ENCODE data around the gene OR10A4. TPM values are rescaled to one million over a fixed set of nuclear protein-coding genes. Genes with fewer than 3 reads are reported as not detected.
"Not testable (repeated sequence)": the region's sequence is repeated elsewhere in the genome, so short reads cannot be mapped to it uniquely, and the experiment has no call there.

Gene OR10A4, protein sequence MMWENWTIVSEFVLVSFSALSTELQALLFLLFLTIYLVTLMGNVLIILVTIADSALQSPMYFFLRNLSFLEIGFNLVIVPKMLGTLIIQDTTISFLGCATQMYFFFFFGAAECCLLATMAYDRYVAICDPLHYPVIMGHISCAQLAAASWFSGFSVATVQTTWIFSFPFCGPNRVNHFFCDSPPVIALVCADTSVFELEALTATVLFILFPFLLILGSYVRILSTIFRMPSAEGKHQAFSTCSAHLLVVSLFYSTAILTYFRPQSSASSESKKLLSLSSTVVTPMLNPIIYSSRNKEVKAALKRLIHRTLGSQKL
- total RNA-seq = not detected in 2 replicates

DNA sequence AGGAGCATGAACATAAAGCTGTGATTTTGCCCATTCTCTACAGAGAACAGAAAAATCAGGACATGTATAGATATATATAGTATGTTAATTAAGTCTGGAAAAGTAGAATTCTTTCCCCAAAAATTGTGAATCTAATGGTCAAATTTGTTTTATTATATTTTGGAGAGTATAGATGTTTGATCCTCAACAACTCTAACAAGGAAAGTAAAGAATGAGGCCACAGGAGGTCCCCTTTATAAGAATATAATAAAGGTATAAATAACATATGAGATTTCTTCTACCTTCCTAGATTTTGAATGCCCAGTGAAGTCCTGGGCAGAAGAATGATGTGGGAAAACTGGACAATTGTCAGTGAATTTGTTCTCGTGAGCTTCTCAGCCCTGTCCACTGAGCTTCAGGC is at the start of gene OR10A4:
OR10A4 (plus strand) TSS at position 301 of the 400 bp plus-strand sequence; CDS start at position 324, 23 bp downstream.
- intact Hi-C loops (cut with micrococcal nuclease) = no loop called here
- Mint-ChIP-seq H3K9me3 (no peaks in the 10 kb centered on the region), H3K27ac (no peak within 1 kb of the TSS), H3K4me1 (ENCODE audit: low read depth) (no peaks in the 10 kb centered on the region), H3K4me3 (ENCODE audit: low read depth) (no peak within 1 kb of the TSS), H3K36me3 (ENCODE audit: low read depth) (no peaks in the 10 kb centered on the region), H3K27me3 (ENCODE audit: low read depth) (peaks cover 4% of the 10 kb centered on the region)
- DNase-seq (ENCODE audit: low spot score) = no peak

DNA sequence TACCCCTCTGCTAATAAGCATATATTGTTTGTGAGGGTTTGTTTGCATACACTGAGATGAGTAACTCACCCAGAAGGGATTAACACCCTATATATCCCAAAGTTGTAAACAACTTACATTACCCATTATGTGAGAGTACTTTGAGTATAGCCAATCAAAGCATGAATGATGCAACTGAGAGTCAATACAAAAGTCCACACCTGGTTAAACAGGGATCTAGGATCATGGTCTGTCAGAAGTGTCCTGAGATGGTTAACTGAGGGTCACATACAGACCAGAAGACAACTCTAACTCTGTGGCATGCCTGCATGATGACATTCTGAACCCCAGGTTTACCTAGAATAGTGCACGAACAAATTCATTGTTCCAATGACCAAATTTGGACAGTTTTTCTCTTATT is 48.3 kb upstream of the OR10A4 start:
- Mint-ChIP-seq H3K27me3 (ENCODE audit: low read depth) (no peaks in the 10 kb centered on the region), H3K4me3 (ENCODE audit: low read depth) (no peak overlapping the region), H3K36me3 (ENCODE audit: low read depth) (no peaks in the 10 kb centered on the region), H3K9me3 (no peaks in the 10 kb centered on the region), H3K4me1 (ENCODE audit: low read depth) (no peaks in the 10 kb centered on the region), H3K27ac (no peak overlapping the region)
- no peak for DNase-seq (ENCODE audit: low spot score)
- intact Hi-C loops (cut with micrococcal nuclease) = no loop called here

DNA sequence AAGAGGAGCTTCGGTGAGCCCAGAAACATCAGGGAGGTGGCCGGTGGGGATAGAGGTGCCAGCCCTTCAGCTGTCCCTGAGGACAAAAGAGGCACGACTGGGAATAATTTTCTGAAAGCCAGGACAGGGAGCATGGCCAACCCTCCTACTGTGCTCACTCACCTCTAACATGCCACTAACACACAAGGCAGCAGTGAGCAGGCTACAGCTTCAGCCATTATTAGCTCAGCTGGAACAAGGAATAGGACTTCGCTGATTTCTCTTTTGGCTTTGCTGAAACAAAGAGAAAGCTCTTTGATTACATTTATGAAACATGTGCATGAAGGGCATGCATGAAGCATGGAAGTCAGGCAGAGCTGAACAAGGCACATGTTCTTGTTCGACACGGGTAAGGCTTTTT is 43.1 kb upstream of the OR10A4 start:
- H3K27ac Mint-ChIP-seq = no peak overlapping the region
- DNase-seq (ENCODE audit: low spot score) = no peak
- no peaks in the 10 kb centered on the region for H3K4me1 Mint-ChIP-seq (ENCODE audit: low read depth)
- no peaks in the 10 kb centered on the region for H3K36me3 Mint-ChIP-seq (ENCODE audit: low read depth)
- H3K9me3 Mint-ChIP-seq = no peaks in the 10 kb centered on the region
- H3K4me3 Mint-ChIP-seq (ENCODE audit: low read depth) = no peak overlapping the region
- H3K27me3 Mint-ChIP-seq (ENCODE audit: low read depth) = peaks cover 3% of the 10 kb centered on the region
- intact Hi-C loops (cut with micrococcal nuclease) = no loop called here

DNA sequence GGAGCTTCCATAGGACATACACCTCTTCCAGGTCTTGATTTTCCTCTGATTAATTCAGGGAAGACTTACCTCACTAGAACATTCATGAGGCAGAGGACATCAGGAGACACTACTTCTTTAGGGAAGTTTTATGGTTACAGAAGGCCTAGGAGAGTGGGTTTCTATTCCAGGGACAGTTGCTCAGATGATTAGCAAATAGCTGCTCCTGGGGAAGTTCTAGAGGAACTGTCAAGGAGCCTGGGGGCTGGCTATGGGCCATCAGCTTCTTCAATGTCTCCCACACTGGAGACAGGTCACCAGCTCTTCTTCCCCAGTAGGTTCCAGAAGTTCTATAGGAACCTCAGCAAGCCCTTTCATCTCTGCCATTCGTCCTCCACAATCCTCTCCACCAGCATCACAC is 42.4 kb upstream of the OR10A4 start:
- no peaks in the 10 kb centered on the region for H3K36me3 Mint-ChIP-seq (ENCODE audit: low read depth)
- no peaks in the 10 kb centered on the region for H3K4me1 Mint-ChIP-seq (ENCODE audit: low read depth)
- DNase-seq (ENCODE audit: low spot score) = no peak
- no peak overlapping the region for H3K27ac Mint-ChIP-seq
- peaks cover 3% of the 10 kb centered on the region for H3K27me3 Mint-ChIP-seq (ENCODE audit: low read depth)
- intact Hi-C loops (cut with micrococcal nuclease) = no loop called here
- H3K4me3 Mint-ChIP-seq (ENCODE audit: low read depth) = no peak overlapping the region
- no peaks in the 10 kb centered on the region for H3K9me3 Mint-ChIP-seq

DNA sequence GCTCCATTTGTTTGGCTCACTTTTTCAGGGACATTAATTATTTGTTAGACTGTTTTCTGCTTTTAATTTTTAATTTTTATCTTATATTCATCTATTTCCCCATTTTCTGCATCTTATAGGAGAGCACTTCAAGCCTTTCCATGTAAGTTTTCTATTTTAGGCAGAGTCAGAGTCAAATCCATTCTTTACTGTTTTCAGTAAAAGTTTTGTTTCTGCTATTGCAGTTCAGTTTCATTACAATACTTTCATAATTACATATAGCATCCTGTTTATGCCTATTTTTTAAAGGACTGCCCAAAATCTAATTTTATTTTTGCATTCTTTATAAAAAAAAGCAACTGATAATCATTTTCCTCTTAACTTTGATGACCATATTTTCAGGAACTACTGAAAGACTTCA is 34.7 kb upstream of the OR10A4 start:
- H3K4me3 Mint-ChIP-seq (ENCODE audit: low read depth) = no peak overlapping the region
- no peak for DNase-seq (ENCODE audit: low spot score)
- H3K27ac Mint-ChIP-seq = no peak overlapping the region
- no peaks in the 10 kb centered on the region for H3K36me3 Mint-ChIP-seq (ENCODE audit: low read depth)
- H3K27me3 Mint-ChIP-seq (ENCODE audit: low read depth) = peaks cover 3% of the 10 kb centered on the region
- H3K4me1 Mint-ChIP-seq (ENCODE audit: low read depth) = peaks cover 7% of the 10 kb centered on the region
- intact Hi-C loops (cut with micrococcal nuclease) = loop anchor here (1.0 kb wide), 1 partner anchor 16 kb away; no protein-coding TSS in a partner anchor
- H3K9me3 Mint-ChIP-seq = peaks cover 9% of the 10 kb centered on the region

DNA sequence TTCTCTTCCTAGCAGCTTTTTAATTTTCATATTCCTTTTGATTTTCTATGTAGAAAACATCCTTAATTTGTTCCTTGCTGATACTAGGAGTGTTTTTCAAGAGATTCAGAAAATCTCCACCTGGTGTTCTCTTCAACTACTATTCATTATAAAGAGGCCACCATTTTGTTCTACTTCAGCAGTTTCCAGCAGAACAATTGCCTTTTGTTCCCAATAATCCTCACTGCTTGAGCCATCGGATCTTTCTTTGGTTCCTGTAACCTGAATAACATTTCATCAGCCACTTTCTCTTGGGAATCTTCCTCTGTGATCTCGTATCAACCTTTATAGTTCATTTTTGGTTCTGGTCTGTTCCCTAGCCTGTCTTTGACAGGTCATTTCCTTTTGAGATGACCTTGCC is 32.8 kb upstream of the OR10A4 start:
- Mint-ChIP-seq H3K4me1 (ENCODE audit: low read depth) (peaks cover 7% of the 10 kb centered on the region), H3K36me3 (ENCODE audit: low read depth) (no peaks in the 10 kb centered on the region), H3K4me3 (ENCODE audit: low read depth) (no peak overlapping the region), H3K27ac (no peak overlapping the region), H3K9me3 (peaks cover 9% of the 10 kb centered on the region), H3K27me3 (ENCODE audit: low read depth) (peaks cover 3% of the 10 kb centered on the region)
- intact Hi-C loops (cut with micrococcal nuclease) = no loop called here
- DNase-seq (ENCODE audit: low spot score) = no peak

DNA sequence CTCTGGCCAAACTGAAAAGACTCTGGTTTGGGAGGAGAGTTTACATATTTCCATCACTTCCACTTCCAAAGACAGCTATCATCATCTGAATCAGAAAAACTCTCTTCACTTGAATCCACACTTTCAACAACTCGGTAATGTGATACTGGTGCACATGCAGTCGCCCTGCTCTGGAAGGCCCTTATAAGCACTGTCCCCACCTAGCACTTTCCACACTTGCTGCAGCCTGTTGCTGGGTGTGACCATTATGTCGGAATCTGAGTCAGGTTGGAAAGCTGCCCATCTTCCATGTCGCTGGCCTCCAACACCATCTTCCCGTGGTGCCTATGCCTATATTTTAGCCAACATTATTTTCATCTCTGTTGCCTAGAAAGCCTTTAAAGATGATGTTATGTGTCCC is 32.1 kb upstream of the OR10A4 start:
- H3K4me1 Mint-ChIP-seq (ENCODE audit: low read depth) = peaks cover 7% of the 10 kb centered on the region
- no peaks in the 10 kb centered on the region for H3K36me3 Mint-ChIP-seq (ENCODE audit: low read depth)
- intact Hi-C loops (cut with micrococcal nuclease) = no loop called here

DNA sequence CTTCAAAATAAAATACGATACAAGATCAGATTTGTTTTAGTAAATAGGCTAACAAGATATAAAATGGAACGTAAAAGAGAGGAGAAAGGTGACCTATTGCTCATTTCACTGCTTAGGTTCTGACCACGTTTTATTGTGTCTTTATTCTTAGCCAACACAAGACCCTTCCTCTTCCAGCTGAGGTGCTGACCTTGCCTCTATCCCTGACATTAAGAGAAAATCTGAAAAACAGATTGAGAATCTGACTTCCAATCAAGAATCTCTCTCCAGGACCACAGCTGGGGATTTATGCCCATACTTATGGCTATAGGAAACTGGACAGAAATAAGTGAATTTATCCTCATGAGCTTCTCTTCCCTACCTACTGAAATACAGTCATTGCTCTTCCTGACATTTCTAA is 31.0 kb upstream of the OR10A4 start, which contains the start of gene OR10A5:
OR10A5 (plus strand) TSS at position 301 of the 400 bp plus-strand sequence; CDS start at position 301, 0 bp downstream.
- Mint-ChIP-seq H3K27ac (no peak within 1 kb of the TSS), H3K4me3 (ENCODE audit: low read depth) (no peak within 1 kb of the TSS), H3K4me1 (ENCODE audit: low read depth) (peaks cover 7% of the 10 kb centered on the region), H3K36me3 (ENCODE audit: low read depth) (no peaks in the 10 kb centered on the region), H3K27me3 (ENCODE audit: low read depth) (peaks cover 3% of the 10 kb centered on the region), H3K9me3 (peaks cover 11% of the 10 kb centered on the region)
- intact Hi-C loops (cut with micrococcal nuclease) = no loop called here
- no peak for DNase-seq (ENCODE audit: low spot score)

More for the DNA sequence above, 32.1 kb upstream of the OR10A4 start:
- no peak overlapping the region for H3K27ac Mint-ChIP-seq
- peaks cover 3% of the 10 kb centered on the region for H3K27me3 Mint-ChIP-seq (ENCODE audit: low read depth)
- peaks cover 9% of the 10 kb centered on the region for H3K9me3 Mint-ChIP-seq
- no peak for DNase-seq (ENCODE audit: low spot score)
- no peak overlapping the region for H3K4me3 Mint-ChIP-seq (ENCODE audit: low read depth)

DNA sequence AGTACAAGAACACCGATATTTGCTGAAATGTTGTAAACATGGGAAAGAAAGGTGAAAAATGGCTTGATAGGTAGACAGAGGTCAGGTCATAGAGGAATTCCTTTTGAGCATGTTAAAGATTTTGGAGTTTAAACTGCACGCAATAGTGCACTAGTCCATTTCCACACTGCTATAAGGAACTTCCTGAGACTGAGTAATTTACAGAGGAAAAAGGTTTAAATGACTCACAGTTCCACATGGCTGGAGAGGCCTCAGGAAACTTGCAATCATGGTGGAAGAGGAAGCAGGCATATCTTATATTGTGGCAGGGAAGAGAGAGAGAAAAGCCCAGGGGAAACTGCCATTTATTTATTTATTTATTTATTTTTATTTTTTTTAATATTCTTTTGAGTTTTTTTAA is 25.9 kb upstream of the OR10A4 start:
- Mint-ChIP-seq H3K36me3 (ENCODE audit: low read depth) (peaks cover 4% of the 10 kb centered on the region), H3K27ac (no peak overlapping the region), H3K4me3 (ENCODE audit: low read depth) (no peak overlapping the region), H3K9me3 (peaks cover 35% of the 10 kb centered on the region), H3K4me1 (ENCODE audit: low read depth) (no peaks in the 10 kb centered on the region), H3K27me3 (ENCODE audit: low read depth) (peaks cover 1% of the 10 kb centered on the region)
- DNase-seq (ENCODE audit: low spot score) = no peak
- intact Hi-C loops (cut with micrococcal nuclease) = no loop called here

DNA sequence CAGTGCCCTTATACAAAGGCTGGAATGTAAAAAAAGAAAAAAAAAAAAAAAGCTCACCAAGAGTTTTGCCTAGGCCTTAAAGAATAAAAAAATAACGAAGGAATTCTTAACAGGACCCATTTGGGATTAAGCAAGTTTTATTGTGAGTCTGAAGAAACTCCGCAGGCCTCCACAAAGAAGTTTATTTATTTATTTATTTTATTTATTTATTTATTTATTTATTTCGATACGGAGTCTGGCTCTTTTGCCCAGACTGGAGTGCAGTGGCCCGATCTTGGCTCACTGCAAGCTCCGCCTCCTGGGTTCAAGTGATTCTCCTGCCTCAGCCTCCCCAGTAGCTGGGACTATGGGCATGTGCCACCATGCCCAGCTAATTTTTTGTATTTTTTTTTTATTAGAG is 21.6 kb upstream of the OR10A4 start:
- Mint-ChIP-seq H3K9me3 (peaks cover 38% of the 10 kb centered on the region), H3K4me1 (ENCODE audit: low read depth) (peaks cover 12% of the 10 kb centered on the region)
- not testable (repeated sequence) for H3K27me3 Mint-ChIP-seq (ENCODE audit: low read depth); H3K27ac Mint-ChIP-seq; DNase-seq (ENCODE audit: low spot score); H3K36me3 Mint-ChIP-seq (ENCODE audit: low read depth); H3K4me3 Mint-ChIP-seq (ENCODE audit: low read depth)
- intact Hi-C loops (cut with micrococcal nuclease) = loop anchor here (5.0 kb wide), 1 partner anchor 112 kb away; no protein-coding TSS in a partner anchor

DNA sequence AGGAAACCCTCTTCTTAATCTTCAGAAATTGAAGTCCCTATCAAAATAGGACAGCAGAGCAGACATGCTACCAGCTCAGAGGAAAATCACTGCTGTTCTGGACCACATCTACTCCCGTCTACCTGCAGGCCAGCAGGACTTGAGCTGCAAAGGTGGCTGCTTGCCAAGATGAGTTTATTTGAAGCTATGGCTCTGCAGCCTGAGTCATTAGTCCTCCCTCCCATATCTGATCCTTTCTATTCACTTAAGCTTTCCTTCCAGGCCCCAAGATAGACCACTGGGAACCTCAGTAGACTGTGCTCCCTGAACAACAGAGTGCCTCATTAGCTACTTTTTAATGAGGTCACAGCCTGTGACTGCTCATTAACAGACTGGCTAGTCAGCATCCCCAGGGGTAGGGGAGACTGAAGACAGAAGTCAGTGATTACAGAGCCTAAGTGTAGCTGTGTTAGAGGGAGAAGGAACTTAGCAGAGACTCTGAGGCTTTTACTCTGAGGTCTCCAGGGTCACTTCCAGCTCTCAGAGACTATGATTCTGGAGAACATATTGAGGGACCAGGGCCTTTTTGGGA is 20.4 kb upstream of the OR10A4 start:
- DNase-seq (ENCODE audit: low spot score) = no peak
- H3K9me3 Mint-ChIP-seq = peaks cover 33% of the 10 kb centered on the region
- peaks cover 12% of the 10 kb centered on the region for H3K4me1 Mint-ChIP-seq (ENCODE audit: low read depth)
- no peak overlapping the region for H3K4me3 Mint-ChIP-seq (ENCODE audit: low read depth)
- H3K36me3 Mint-ChIP-seq (ENCODE audit: low read depth) = peaks cover 4% of the 10 kb centered on the region
- no peak overlapping the region for H3K27ac Mint-ChIP-seq
- intact Hi-C loops (cut with micrococcal nuclease) = loop anchor here (5.0 kb wide), 1 partner anchor 114 kb away; no protein-coding TSS in a partner anchor
- peaks cover 3% of the 10 kb centered on the region for H3K27me3 Mint-ChIP-seq (ENCODE audit: low read depth)

DNA sequence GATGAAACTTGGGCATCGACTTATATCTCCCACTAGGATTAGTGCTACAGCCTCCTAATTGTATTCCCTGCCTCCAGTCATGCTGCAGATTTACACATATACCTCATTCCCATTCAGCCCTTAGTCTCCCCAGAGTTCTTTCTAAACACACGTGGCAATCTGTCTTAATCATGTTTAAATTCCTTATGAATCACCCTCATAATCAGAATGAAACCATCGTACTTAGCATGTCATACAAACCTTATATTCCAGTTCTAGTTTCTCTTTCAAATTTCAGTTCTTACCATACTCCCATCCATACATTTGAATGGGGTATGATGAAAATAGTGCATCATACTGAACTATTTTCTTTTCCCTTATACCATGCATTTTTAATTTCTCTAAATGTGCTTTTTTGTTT is 19.6 kb upstream of the OR10A4 start:
- DNase-seq (ENCODE audit: low spot score) = no peak
- Mint-ChIP-seq H3K27me3 (ENCODE audit: low read depth) (peaks cover 3% of the 10 kb centered on the region), H3K36me3 (ENCODE audit: low read depth) (peaks cover 4% of the 10 kb centered on the region), H3K27ac (no peak overlapping the region), H3K9me3 (peaks cover 28% of the 10 kb centered on the region), H3K4me3 (ENCODE audit: low read depth) (no peak overlapping the region), H3K4me1 (ENCODE audit: low read depth) (peaks cover 12% of the 10 kb centered on the region)
- intact Hi-C loops (cut with micrococcal nuclease) = loop anchor here (1.0 to 5.0 kb wide), 3 partner anchors 16 to 115 kb away; no protein-coding TSS in a partner anchor

DNA sequence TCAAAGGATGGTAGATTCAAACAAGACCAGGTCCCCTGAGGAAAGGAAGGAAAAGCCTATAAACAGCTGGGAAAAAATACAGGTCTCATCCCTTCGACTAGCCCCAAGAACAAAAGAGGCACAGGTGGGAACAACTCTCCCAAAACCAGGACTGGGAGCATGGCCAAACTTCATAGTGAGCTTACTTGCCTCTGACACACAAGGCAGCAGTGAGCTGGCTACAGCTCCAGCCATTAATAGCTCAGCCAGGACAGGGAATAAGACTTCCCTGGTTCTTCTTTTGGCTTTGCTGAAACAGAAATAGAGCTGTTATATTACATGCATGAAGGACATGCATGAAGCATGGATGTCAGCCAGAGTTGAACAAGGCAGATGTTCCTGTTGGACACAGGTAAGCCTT is 13.5 kb upstream of the OR10A4 start, which contains the start of gene OR10A2:
OR10A2 (plus strand) TSS at position 97 of the 400 bp plus-strand sequence. CDS start 6,698 bp downstream, outside the sequence.
- no peak for DNase-seq (ENCODE audit: low spot score)
- no peaks in the 10 kb centered on the region for H3K4me1 Mint-ChIP-seq (ENCODE audit: low read depth)
- intact Hi-C loops (cut with micrococcal nuclease) = no loop called here
- H3K27ac Mint-ChIP-seq = no peak within 1 kb of the TSS
- H3K36me3 Mint-ChIP-seq (ENCODE audit: low read depth) = no peaks in the 10 kb centered on the region
- peaks cover 7% of the 10 kb centered on the region for H3K9me3 Mint-ChIP-seq
- peaks cover 10% of the 10 kb centered on the region for H3K27me3 Mint-ChIP-seq (ENCODE audit: low read depth)
- H3K4me3 Mint-ChIP-seq (ENCODE audit: low read depth) = no peak within 1 kb of the TSS
